Suppressor macrophage treated with lipopolysaccharide for 4 hours (primary cell): Measurements from ENCODE around the gene FAM120A.

Experiments used
- DNase-seq: peaks from one replicate; pipeline ENCODE4 v3.0.0-alpha.2; 2020

FAM120A gene

GRCh38 chr9:93512170-93512812 lies 60.8 kb downstream of the FAM120A start:
- DNase-seq: peak; percentile 71

- no peak for DNase-seq
Measured at GRCh38 chr9:93513606-93514005, 62.1 kb downstream of the FAM120A start.

- no peak for DNase-seq
Measured at GRCh38 chr9:93517331-93517730, 65.8 kb downstream of the FAM120A start.

GRCh38 chr9:93520523-93520922 lies 69.0 kb downstream of the FAM120A start:
- no peak for DNase-seq

- DNase-seq: no peak
Measured at GRCh38 chr9:93522736-93523135, 71.3 kb downstream of the FAM120A start.

- DNase-seq: no peak
Measured at GRCh38 chr9:93523518-93524144, 72.1 kb downstream of the FAM120A start.

- DNase-seq: no peak
Measured at GRCh38 chr9:93525476-93525875, 74.0 kb downstream of the FAM120A start.

GRCh38 chr9:93531374-93531773 lies 79.9 kb downstream of the FAM120A start:
- no peak for DNase-seq

GRCh38 chr9:93532141-93532540 lies 80.7 kb downstream of the FAM120A start:
- DNase-seq: no peak

- no peak for DNase-seq
Measured at GRCh38 chr9:93533863-93534262, 82.4 kb downstream of the FAM120A start.

GRCh38 chr9:93536167-93536566 lies 84.7 kb downstream of the FAM120A start:
- no peak for DNase-seq

- no peak for DNase-seq
Measured at GRCh38 chr9:93536874-93537273, 85.4 kb downstream of the FAM120A start.

GRCh38 chr9:93540305-93540704 lies 88.8 kb downstream of the FAM120A start:
- no peak for DNase-seq

GRCh38 chr9:93541005-93541404 lies 89.5 kb downstream of the FAM120A start:
- DNase-seq: no peak

- DNase-seq: no peak
Measured at GRCh38 chr9:93541581-93542349, 90.3 kb downstream of the FAM120A start.

- DNase-seq: no peak
Measured at GRCh38 chr9:93543117-93543516, 91.6 kb downstream of the FAM120A start.

- DNase-seq: no peak
Measured at GRCh38 chr9:93546356-93546755, 94.9 kb downstream of the FAM120A start.

- no peak for DNase-seq
Measured at GRCh38 chr9:93549611-93550010, 98.1 kb downstream of the FAM120A start.

- DNase-seq: no peak
Measured at GRCh38 chr9:93552923-93553322, 101.4 kb downstream of the FAM120A start.

- no peak for DNase-seq
Measured at GRCh38 chr9:93555370-93555769, 103.9 kb downstream of the FAM120A start.

- no peak for DNase-seq
Measured at GRCh38 chr9:93557366-93558137, 106.1 kb downstream of the FAM120A start.

GRCh38 chr9:93558503-93558902 lies 107.0 kb downstream of the FAM120A start:
- no peak for DNase-seq

- DNase-seq: no peak
Measured at GRCh38 chr9:93560991-93561390, 109.5 kb downstream of the FAM120A start.
